K562 (cell line): Measurements from ENCODE around the gene RBMS1. TPM values are rescaled to one million over a fixed set of nuclear protein-coding genes. Genes with fewer than 3 reads are reported as not detected.

Experiments
- ATAC-seq: fragments of 200-7000 bp; cut with Tn5 transposase; 3 replicates; pipeline ENCODE4 v1.9.1; 2020; ENCODE audit warnings: moderate library complexity
- BruUV-seq: library from RNA; stranded (reverse); fragments of 400-500 nt; replicated peaks from 2 replicates; lab custom pipeline; 2021; lab: Mats Ljungman, UMichigan
- CTCF ChIA-PET: fragments of 300-600 bp; formaldehyde crosslinking; extraction: SDS; loops from one replicate; lab custom pipeline; 2021; ENCODE audit warnings: low intra/inter-chr PET ratio; lab: Yijun Ruan, JAX
- POLR2A ChIA-PET: fragments of 300-600, 350-650 bp; sonication (Branson Sonifier 250); formaldehyde crosslinking; extraction: SDS; loops from one replicate; lab custom pipeline; 2021; ENCODE audit warnings: antibody characterized with exemption, inconsistent platforms; lab: Yijun Ruan, JAX
- DNase-seq, 4 experiments: peaks; one replicate each; pipeline versions ENCODE4 v3.0.0 to v3.0.0-alpha.2; 2011 to 2018; ENCODE audit warnings: low spot score in 3 of 4, mixed read lengths in 3 of 4; ENCODE audit errors: extremely low read depth in 1 of 4
- FAIRE-seq: peaks from 2 replicates; lab custom pipeline; 2011; peaks lifted over from hg19 to GRCh38; lab: Jason Lieb, UNC
- H2AFZ ChIP-seq: 2 replicates; pipeline ENCODE4 v1.6.0; 2011; ENCODE audit warnings: low read depth, low read length, control low read depth, inconsistent platforms
- H3K27ac ChIP-seq: fragments of 200-600 bp; 3 replicates; pipeline ENCODE4 v1.8.0; 2011; ENCODE audit warnings: low read depth, mild to moderate bottlenecking, control low read depth, inconsistent platforms, low read length, moderate library complexity, mixed read lengths; ENCODE audit errors: extremely low read depth
- H3K27me3 ChIP-seq, 2 experiments: fragments of 300-600 bp in 1 of 2; 2 replicates in 1 of 2; 3 replicates in 1 of 2; pipeline versions ENCODE4 v1.6.0 to v1.8.0; 2011; ENCODE audit warnings: inconsistent platforms in 2 of 2, low read length in 2 of 2, mild to moderate bottlenecking in 1 of 2, mixed read lengths in 1 of 2, moderate library complexity in 1 of 2; ENCODE audit not compliant: control insufficient read depth in 2 of 2, insufficient read depth in 2 of 2
- H3K36me3 ChIP-seq: fragments of 300-600 bp; 3 replicates; pipeline ENCODE4 v1.8.0; 2011; ENCODE audit warnings: mild to moderate bottlenecking, low read length, inconsistent platforms; ENCODE audit not compliant: control insufficient read depth, insufficient read depth
- H3K4me1 ChIP-seq, 2 experiments: fragments of 200-600 bp in 1 of 2; replicated peaks in 1 of 2; 2 replicates in 1 of 2; 3 replicates in 1 of 2; pipeline versions ENCODE4 v1.5.1 to v1.8.0; 2011; ENCODE audit warnings: inconsistent platforms in 2 of 2, low read length in 2 of 2, mild to moderate bottlenecking in 1 of 2, mixed read lengths in 1 of 2, moderate library complexity in 1 of 2; ENCODE audit not compliant: control insufficient read depth in 2 of 2, insufficient read depth in 2 of 2
- H3K4me2 ChIP-seq: 2 replicates; pipeline ENCODE4 v1.6.1; 2011; ENCODE audit warnings: low read length, control low read depth, inconsistent platforms, mixed read lengths; ENCODE audit not compliant: insufficient read depth
- H3K4me3 ChIP-seq: fragments of 200-600 bp; sonication (generic), shearing (Covaris generic); 2 replicates; pipeline ENCODE4 v1.5.1; 2016; ENCODE audit warnings: control low read depth, inconsistent platforms
- H3K79me2 ChIP-seq: fragments of 200-600 bp; 3 replicates; pipeline ENCODE4 v1.8.0; 2011; ENCODE audit warnings: low read length, inconsistent platforms; ENCODE audit not compliant: control insufficient read depth, insufficient read depth
- H3K9ac ChIP-seq, 2 experiments: 2 replicates each; pipeline versions ENCODE4 v1.6.0 to v1.6.1; 2011; ENCODE audit warnings: low read depth in 2 of 2, low read length in 2 of 2, control low read depth in 1 of 2, inconsistent platforms in 1 of 2, mild to moderate bottlenecking in 1 of 2, mixed read lengths in 1 of 2; ENCODE audit not compliant: insufficient read depth in 1 of 2
- H3K9me1 ChIP-seq: one replicate; pipeline ENCODE4 v1.6.0; 2011; ENCODE audit warnings: inconsistent platforms, mild to moderate bottlenecking, low read length, moderate library complexity; ENCODE audit not compliant: control insufficient read depth, insufficient read depth
- H3K9me3 ChIP-seq: replicated peaks from 2 replicates; pipeline ENCODE4 v1.5.1; 2011; ENCODE audit warnings: low read depth, low read length, inconsistent platforms; ENCODE audit not compliant: control insufficient read depth, insufficient read depth
- H4K20me1 ChIP-seq: replicated peaks from 2 replicates; pipeline ENCODE4 v1.6.1; 2011; ENCODE audit warnings: low read length, inconsistent platforms, mixed read lengths; ENCODE audit not compliant: control insufficient read depth, insufficient read depth
- CBFA2T3 ChIP-seq: fragments of 450-650 bp; IDR thresholded peaks from 2 replicates; pipeline ENCODE4 v1.6.1; 2017
- ELF1 ChIP-seq: fragments of 200-800 bp; sonication (Bioruptor generic); IDR thresholded peaks from 2 replicates; pipeline ENCODE4 v1.6.1; 2016; ENCODE audit warnings: missing genetic modification characterization, missing compliant biosample characterization
- GTF2E2 ChIP-seq: fragments of 200-800 bp; sonication (Bioruptor generic); IDR thresholded peaks from 2 replicates; pipeline ENCODE4 v1.6.1; 2016; ENCODE audit warnings: missing genetic modification characterization, missing compliant biosample characterization
- HNRNPH1 ChIP-seq: fragments of 200-400 bp; formaldehyde crosslinking; optimal IDR thresholded peaks from 2 replicates; pipeline ENCODE3; 2017; ENCODE audit warnings: low read depth, mild to moderate bottlenecking, low read length, moderate library complexity
- MXI1 ChIP-seq: IDR thresholded peaks from 2 replicates; pipeline ENCODE4 v1.6.1; 2011; ENCODE audit warnings: low read depth, mild to moderate bottlenecking, improper control_type of control experiment, low read length
- PBX2 ChIP-seq, 2 experiments: IDR thresholded peaks in 1 of 2; conservative IDR thresholded peaks in 1 of 2; 2 replicates each; pipeline ENCODE4 v1.6.1; 2016; ENCODE audit warnings: low read depth in 2 of 2, mild to moderate bottlenecking in 1 of 2, missing compliant biosample characterization in 1 of 2, missing genetic modification characterization in 1 of 2, moderate library complexity in 1 of 2
- PKNOX1 ChIP-seq: fragments of 450-650 bp; IDR thresholded peaks from 2 replicates; pipeline ENCODE4 v1.6.1; 2016
- POLR2A ChIP-seq: fragments of 450-650 bp; conservative IDR thresholded peaks from 2 replicates; pipeline ENCODE4 v1.6.1; 2016
- RFX7 ChIP-seq: fragments of 250-450 bp; sonication (Bioruptor Pico); IDR thresholded peaks from 2 replicates; pipeline ENCODE4 v1.5.1; 2021; ENCODE audit warnings: mild to moderate bottlenecking
- SIN3A ChIP-seq, 2 experiments: fragments of 150-350 bp in 1 of 2; IDR thresholded peaks; 2 replicates each; pipeline ENCODE4 v1.6.1; 2011 to 2016; ENCODE audit warnings: borderline replicate concordance in 2 of 2, low read depth in 2 of 2, low read length in 2 of 2, mild to moderate bottlenecking in 2 of 2, moderate library complexity in 2 of 2; ENCODE audit not compliant: control insufficient read depth in 1 of 2
- SMAD1 ChIP-seq: fragments of 150-350 bp; IDR thresholded peaks from 2 replicates; pipeline ENCODE4 v1.6.1; 2014; ENCODE audit warnings: low read length, low read depth; ENCODE audit not compliant: partially characterized antibody
- SRSF9 ChIP-seq: fragments of 200-400 bp; formaldehyde crosslinking; IDR thresholded peaks from 2 replicates; pipeline ENCODE4 v1.6.1; 2017; ENCODE audit warnings: low read depth, low read length, borderline replicate concordance
- TEAD4 ChIP-seq, 2 experiments: sonication (generic) in 1 of 2; formaldehyde crosslinking in 1 of 2; IDR thresholded peaks; 2 replicates each; pipeline versions ENCODE4 v1.6.1 to v1.8.0; 2012 to 2022; ENCODE audit warnings: borderline replicate concordance in 1 of 2, inconsistent platforms in 1 of 2, low read length in 1 of 2, mild to moderate bottlenecking in 1 of 2, missing genetic modification reagents in 1 of 2
- THRAP3 ChIP-seq: fragments of 450-650 bp; IDR thresholded peaks from 2 replicates; pipeline ENCODE4 v1.6.1; 2016; ENCODE audit warnings: mild to moderate bottlenecking, inconsistent platforms, borderline replicate concordance
- ZFX ChIP-seq: sonication (generic); formaldehyde crosslinking; IDR thresholded peaks from 2 replicates; pipeline ENCODE4 v1.8.0; 2022; ENCODE audit warnings: mild to moderate bottlenecking, missing genetic modification reagents, moderate library complexity
- ZNF512 ChIP-seq: IDR thresholded peaks from 2 replicates; pipeline ENCODE4 v1.6.1; 2016; ENCODE audit warnings: missing genetic modification characterization, missing compliant biosample characterization
- ZNF561 ChIP-seq: fragments of 450-650 bp; formaldehyde crosslinking; conservative IDR thresholded peaks from 2 replicates; pipeline ENCODE4 v1.4.0; 2020; ENCODE audit warnings: mild to moderate bottlenecking, moderate library complexity
- ZNF79 ChIP-seq: fragments of 250-450 bp; sonication (Bioruptor Pico); IDR thresholded peaks from 2 replicates; pipeline ENCODE4 v1.4.0; 2020; ENCODE audit warnings: low read depth, mild to moderate bottlenecking, moderate library complexity
- WGBS: fragments of 100-300 bp; shearing (Covaris generic); methylation state at CpG from one replicate; pipeline ENCODE4 v1.1.6; 2016; ENCODE audit warnings: low coverage, mixed read lengths; ENCODE audit not compliant: insufficient coverage; ENCODE audit errors: missing lambda C conversion rate; 5-methylcytosine and 5-hydroxymethylcytosine counted together
- in situ Hi-C: fragments of 300-500 bp; cut with MboI; formaldehyde crosslinking; loops from 4 replicates; pipeline ENCODE4 v1.15.0; 2018; ENCODE audit warnings: inconsistent platforms, mixed read lengths
- intact Hi-C: fragments of 100-400 bp; cut with micrococcal nuclease; formaldehyde crosslinking; loops from 2 replicates; pipeline ENCODE4 v1.14.2; 2022
- polyA plus RNA-seq, 8 experiments: library from polyadenylated mRNA; depleted of rRNA in 4 of 8; stranded (reverse) in 5 of 8; unstranded in 3 of 8; fragments of >200 nt; fragmentation: Nextera tagmentation in 2 of 8; fragmentation: Illumina TruSeq in 1 of 8; extraction: Ambion mirVana in 2 of 8; extraction: Trizol in 1 of 8; gene quantifications; 2 replicates each; pipeline versions ENCODE4 v1.2.1 to v1.2.3, GENCODE V29; 2011 to 2014; ENCODE audit warnings: inconsistent platforms in 1 of 8, missing spikeins in 1 of 8
- total RNA-seq, 7 experiments: library from RNA; depleted of rRNA in 6 of 7; stranded (reverse); fragments of >200 nt in 6 of 7; fragmentation: Illumina TruSeq in 2 of 7; extraction: Trizol in 2 of 7; gene quantifications; 2 replicates each; pipeline versions ENCODE4 v1.2.1 to v1.2.3, GENCODE V29; 2011 to 2021; ENCODE audit warnings: low replicate concordance in 1 of 7

RBMS1 gene
- total and polyA plus RNA-seq, 9 of the 15 experiments (the other 6 are each of a cell fraction or from before 2014, with no cell fraction given) = 0.04 to 0.31 (median 0.09) TPM; not detected in 6

- no peak for TF ChIP-seq ZNF561 (CRISPR knock-in tag)
- no peak for TF ChIP-seq GTF2E2 (tag)
- no peak for TF ChIP-seq ZNF512 (tag)
- no peak for TF ChIP-seq ELF1
- TF ChIP-seq POLR2A = no peak
- no peak for TF ChIP-seq CBFA2T3
Observed at GRCh38 chr2:160397530-160397865, 96.1 kb downstream of the RBMS1 start (continued).

- Histone ChIP-seq H4K20me1 (no peaks in the 10 kb centered on the region; the same call in 1 of the 2 replicates), H3K36me3 (no peaks in the 10 kb centered on the region), H3K27me3 (no peaks in the 10 kb centered on the region), H3K9ac (no peak overlapping the region), H3K9me1 (no peaks in the 10 kb centered on the region), H3K79me2 (no peaks in the 10 kb centered on the region), H3K27ac (no peak overlapping the region), H3K4me2 (no peak overlapping the region), H3K4me1 (no peaks in the 10 kb centered on the region), H2AFZ (no peak overlapping the region), H3K9me3 (no peaks in the 10 kb centered on the region), H3K4me3 (no peak overlapping the region)
- CTCF ChIA-PET = no interaction called here
- 0% methylated on average over 1 of the region's 1 CpG for WGBS
- intact Hi-C loops (no loop called here), in situ Hi-C loops (no loop called here)
- no peak for ATAC-seq
- POLR2A ChIA-PET = no interaction called here
- no TSS peak for BruUV-seq
- DNase-seq = no peak
- no peak for FAIRE-seq
- no peak for TF ChIP-seq ZFX (CRISPR knock-in tag)
- no peak for TF ChIP-seq HNRNPH1
- TF ChIP-seq TEAD4 (IDR thresholded peaks at IDR 0.05; ENCODE audit: low read length) = no peak
- TF ChIP-seq TEAD4 (CRISPR knock-in tag; IDR thresholded peaks at IDR 0.05; ENCODE audit: borderline replicate concordance) = no peak
- no peak for TF ChIP-seq PKNOX1
- no peak for TF ChIP-seq ZNF79 (CRISPR knock-in tag)
- TF ChIP-seq MXI1 = no peak
- no peak for TF ChIP-seq SMAD1
- no peak for TF ChIP-seq PBX2 (CRISPR knock-in tag; IDR thresholded peaks at IDR 0.05; ENCODE audit: low read depth)
- no peak for TF ChIP-seq PBX2 (tag; conservative IDR thresholded peaks at IDR 0.05; ENCODE audit: low read depth)
- no peak for TF ChIP-seq SIN3A (IDR thresholded peaks at IDR 0.05; ENCODE audit: borderline replicate concordance in 2 of 2, control insufficient read depth in 1 of 2, low read depth in 2 of 2, low read length in 2 of 2)
- no peak for TF ChIP-seq THRAP3
- TF ChIP-seq SRSF9 = no peak
- no peak for TF ChIP-seq RFX7
Observed at GRCh38 chr2:160394153-160394552, 99.5 kb downstream of the RBMS1 start.
